ENCODE results near the gene FAM131C.

FAM131C gene

GRCh38 chr1:16015960-16016901, 57.2 kb downstream of the FAM131C start:
- DNase-seq (ENCODE audit: low spot score) = no peak

GRCh38 chr1:16015491-16015890, 58.0 kb downstream of the FAM131C start:
- no peak for DNase-seq (ENCODE audit: low spot score)

GRCh38 chr1:16014509-16015482, 58.7 kb downstream of the FAM131C start:
- peak; percentile 53 for DNase-seq (ENCODE audit: low spot score)

- no peak for DNase-seq (ENCODE audit: low spot score)
Measured at GRCh38 chr1:16013908-16014258, 59.6 kb downstream of the FAM131C start.

- peak; percentile 61 for DNase-seq (ENCODE audit: low spot score)
Measured at GRCh38 chr1:16013220-16013907, 60.1 kb downstream of the FAM131C start.

GRCh38 chr1:16012590-16013219, 60.7 kb downstream of the FAM131C start:
- DNase-seq (ENCODE audit: low spot score) = no peak

GRCh38 chr1:16011936-16012589, 61.4 kb downstream of the FAM131C start:
- DNase-seq (ENCODE audit: low spot score) = no peak

- no peak for DNase-seq (ENCODE audit: low spot score)
Measured at GRCh38 chr1:16010837-16011236, 62.6 kb downstream of the FAM131C start.

GRCh38 chr1:16009678-16010077, 63.8 kb downstream of the FAM131C start:
- DNase-seq (ENCODE audit: low spot score) = no peak

GRCh38 chr1:16009030-16009460, 64.4 kb downstream of the FAM131C start:
- peak; percentile 86 for DNase-seq (ENCODE audit: low spot score)

All from NAMALWA (cell line).